NCI-H69 (cell line): ENCODE data around the gene NUP58.
"Not testable (repeated sequence)": the region's sequence is repeated elsewhere in the genome, so short reads cannot be mapped to it uniquely, and the experiment has no call there.

Experiments
- DNase-seq: peaks from one replicate; lab custom pipeline; 2025; lab: John Stamatoyannopoulos, UW

NUP58 gene

DNA sequence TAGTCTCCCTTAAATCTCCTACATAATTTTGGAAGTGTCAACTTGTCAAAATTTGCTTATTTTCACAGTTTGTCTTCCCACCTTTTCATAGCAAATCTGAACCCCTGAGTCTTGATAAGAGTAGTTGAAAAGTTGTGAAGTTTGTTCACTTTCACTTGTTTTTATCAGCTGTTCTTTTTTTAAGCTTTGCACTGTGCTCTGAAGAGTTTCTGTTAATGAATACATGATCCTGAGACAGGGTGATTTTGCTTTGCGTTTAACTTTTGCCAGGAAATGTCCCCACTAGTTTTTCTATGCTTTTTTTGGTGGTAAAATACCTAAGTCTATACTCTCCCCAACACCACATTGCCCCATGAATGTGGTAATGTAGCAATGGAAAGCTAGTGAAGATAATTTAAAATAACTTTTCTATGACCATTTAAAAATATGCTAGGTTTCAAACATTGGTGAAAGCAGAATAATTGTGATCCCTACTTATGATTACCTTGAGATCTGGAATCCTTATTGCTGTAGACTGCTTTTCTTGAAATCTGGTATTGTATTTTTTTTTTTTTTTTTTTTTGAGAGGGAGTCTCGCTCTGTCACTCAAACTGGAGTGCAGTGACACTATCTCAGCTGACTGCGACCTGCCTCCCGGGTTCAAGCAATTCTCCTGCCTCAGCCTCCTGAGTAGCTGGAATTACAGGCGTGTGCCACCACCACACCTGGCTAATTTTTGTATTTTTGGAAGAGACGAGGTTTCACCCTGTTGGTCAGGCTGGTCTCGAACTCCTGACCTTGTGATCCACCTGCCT is 5.4 kb downstream of the NUP58 start:
- no peak for DNase-seq

DNA sequence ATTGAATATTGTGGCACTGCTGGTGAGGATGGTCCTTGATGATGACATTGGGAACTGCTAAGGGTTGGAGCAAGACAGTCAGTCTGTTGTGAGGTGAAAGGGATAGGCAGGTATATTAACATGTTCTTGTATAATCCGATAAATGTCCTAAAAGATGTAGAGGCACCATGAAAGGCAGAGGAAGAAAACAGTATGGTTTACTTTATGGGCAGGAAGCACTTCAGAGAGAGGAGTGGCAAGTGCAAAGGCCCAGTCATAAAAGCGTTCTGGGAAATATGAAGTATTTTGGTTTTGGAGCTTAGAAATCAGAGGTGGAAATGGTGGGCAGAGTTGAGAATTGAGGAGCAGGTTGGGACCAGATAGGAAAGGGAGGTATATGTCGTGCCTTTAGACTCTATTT is 9.5 kb downstream of the NUP58 start:
- DNase-seq, result no peak

DNA sequence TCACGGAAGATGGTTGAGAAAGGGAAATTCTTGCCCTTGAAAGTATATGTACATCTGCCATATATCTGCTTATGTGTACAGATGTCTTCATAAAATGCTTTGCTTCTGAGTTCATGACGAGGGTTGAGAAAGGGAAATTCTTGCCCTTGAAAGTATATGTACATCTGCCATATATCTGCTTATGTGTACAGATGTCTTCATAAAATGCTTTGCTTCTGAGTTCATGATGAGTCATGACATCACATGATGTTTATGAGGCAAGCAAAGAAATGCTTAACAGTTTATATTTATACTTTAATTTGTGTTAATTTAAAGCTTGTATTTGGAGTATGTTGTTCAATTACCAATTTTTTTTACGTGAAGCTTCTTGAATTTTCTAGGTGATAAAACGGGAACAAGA is 17.5 kb downstream of the NUP58 start:
- not testable (repeated sequence) for DNase-seq

DNA sequence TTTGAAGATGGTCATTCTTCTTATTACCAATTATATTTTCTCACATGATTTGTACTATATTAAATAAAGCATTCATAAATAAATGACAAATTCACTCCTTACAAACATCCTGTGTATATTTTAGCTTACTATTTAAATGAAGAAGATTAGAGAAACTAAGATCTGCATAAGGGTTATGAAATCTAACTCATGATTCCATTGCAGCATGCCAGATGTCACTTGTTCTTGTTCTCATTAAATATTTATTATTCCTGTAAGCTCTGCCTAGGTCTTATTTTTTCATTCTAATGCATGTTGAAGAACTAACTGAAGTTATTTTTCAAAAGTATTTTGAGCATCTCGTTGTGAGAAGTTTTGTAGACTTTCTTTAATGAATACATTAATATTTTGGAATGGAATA is 18.3 kb downstream of the NUP58 start:
- DNase-seq, result no peak

DNA sequence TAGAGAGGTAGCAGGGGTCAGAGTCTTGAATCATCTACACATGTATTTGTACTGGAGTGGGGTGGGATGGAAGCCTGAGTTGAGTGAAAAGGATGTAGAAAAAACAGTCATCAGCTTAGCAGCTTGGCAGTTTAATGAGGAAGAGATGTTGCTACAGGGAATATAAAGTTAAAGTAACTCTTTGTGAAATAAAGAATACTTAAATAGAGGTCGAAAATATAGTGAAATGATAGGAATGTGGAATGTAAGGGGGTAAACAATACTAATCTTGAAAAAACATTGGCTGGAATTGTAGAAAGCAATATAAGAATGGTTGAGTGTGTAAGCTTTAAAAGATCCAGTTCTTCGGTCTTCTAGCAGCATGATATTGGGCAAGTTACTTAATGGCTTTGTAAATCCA is 22.7 kb downstream of the NUP58 start:
- no peak for DNase-seq

DNA sequence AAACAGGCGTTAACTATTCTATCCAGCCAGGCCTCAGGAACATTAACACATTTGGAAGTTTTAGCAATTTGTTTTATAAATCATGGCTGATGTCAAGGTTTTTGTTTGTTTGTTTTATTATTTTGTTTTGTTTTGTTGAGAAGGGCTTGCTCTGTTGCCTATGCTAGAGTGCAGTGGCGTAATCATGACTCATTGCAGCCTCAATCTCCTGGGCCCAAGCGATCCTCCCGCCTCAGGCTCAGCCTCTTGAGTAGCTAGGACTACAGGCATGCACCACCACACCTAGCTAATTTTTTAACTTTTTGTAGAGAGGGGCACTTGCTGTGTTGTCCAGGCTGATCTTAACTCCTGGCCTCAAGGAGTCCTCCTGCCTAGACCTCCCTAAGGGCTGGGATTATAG is 28.3 kb downstream of the NUP58 start:
- DNase-seq, result no peak

DNA sequence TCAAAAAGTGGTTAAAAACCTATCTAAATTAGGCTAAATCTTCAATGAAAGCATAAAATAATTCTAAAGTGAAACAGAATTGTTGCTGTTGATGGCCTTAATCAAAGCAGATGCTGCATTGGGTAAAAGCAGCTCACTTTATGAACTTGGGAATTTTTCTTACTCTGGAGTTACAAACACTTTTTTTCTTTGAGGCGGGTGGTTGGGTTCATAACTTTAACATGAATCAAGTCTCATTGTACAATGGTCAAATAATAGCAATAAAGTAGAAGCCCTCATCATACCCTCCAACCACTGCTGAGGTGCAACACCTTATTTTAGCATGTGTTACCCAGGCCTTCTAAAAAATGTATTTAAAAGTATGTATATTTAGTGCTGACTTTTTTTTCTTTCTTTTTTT is 29.1 kb downstream of the NUP58 start:
- DNase-seq, result no peak

DNA sequence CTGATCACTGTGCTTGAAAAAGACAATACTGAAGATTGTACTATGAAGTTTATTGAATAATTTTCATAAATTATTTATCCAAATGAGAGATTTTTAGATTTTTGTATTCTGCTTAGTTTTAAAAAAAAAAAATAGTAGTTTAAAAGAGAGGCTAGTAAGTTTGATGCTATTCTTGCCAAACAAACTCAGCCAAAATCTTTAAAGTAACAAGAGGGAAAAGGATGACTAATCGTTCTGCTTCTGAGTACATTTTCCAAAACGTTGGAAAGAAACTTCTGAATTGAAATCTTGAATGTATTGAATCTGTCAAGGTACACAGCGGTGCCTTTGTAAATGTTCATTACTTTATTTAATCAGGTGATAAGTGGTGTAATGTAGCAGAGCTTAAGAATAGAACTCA is 34.4 kb downstream of the NUP58 start:
- DNase-seq, result no peak

DNA sequence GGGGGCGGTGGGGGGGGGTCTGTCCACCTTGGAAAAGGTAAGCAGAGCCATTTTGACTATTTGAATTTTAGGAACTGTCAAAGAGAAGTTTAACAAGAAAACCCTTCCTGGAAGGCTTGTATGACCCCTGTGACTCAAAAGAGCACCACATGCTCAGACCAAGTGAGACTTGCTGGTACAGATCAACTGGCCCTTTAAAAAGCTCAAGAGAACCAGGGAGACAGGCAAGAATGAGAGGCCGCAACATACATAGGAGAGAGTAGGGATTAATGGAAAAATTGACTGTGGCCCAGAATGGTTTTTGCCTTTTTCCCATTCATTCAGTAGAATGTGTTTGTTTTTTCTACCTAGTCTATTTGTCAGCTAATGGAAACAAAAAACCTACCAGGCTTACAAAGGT is 44.2 kb downstream of the NUP58 start:
- no peak for DNase-seq

DNA sequence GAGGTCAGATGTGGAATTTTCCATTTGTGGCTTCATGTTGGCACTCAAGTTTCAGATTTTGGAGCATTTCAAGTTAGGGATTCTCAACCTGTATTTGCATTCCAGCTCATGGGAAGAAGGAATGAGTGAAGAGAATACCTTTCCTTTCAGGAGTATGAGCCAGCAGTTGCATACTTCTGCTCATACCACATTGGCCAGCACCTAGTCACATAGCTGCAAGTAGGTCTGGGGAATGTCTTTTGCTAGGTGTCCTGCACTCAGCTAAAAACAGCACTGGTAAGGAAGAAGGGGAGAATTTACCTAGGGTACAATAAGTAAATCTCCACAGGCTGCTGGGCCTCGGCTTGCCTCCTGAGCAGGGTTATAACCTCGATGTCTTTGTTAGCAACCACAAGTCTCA is 45.7 kb downstream of the NUP58 start:
- no peak for DNase-seq

DNA sequence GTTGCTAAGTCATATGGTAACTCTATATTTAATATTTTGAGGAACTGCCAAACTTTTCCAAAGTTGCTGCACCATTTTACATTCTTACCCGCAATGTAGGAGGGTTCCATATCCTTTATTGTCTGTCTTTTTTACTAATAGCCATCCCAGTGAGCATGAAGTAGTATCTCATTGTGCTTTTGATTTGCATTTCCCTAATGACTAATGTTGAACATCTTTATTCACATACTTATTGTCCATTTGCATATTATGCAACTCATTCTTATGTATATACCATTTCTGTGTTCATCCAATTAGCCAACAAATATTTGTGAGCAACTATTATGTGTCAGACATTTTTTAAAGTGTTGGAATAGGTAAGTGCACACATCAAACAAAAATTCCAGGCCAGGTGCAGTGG is 50.0 kb downstream of the NUP58 start:
- DNase-seq, result no peak

DNA sequence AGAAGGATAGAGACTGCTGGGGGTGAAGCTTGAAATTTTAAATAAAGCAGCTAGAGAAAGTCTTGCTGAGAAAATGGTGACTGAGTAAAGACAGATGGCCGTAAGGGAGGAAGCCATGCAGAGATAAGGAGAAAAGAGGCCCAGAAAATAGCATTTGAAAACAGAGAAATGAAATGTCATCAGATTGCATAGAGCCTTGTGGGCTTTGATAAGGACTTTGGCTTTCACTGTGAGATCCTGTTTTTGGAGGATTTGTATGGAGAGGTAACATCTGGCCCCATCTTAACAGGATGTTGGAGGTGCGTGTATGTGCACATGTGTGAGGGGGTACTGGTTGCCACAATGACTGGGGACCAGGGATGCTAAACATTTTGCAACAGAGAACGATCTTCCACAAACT is 50.8 kb downstream of the NUP58 start:
- DNase-seq, result no peak

DNA sequence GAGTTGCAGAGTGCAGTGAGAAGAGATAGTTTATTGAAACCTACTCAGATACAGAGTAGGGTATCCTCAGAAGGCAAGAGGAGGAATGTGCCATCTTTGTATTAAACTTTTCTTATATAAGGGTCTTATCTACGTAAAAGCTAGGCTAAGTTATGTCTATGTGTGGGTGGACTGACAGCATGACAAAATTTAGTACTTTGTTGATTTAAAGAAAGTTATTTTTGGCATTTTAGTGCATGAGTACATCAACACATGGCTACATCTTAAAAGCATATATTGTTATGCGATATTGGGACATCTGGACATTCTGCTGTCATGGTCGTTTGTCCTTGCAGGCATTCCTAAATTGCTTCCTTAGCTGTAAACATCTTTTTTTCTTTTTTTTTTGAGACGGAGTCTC is 51.4 kb downstream of the NUP58 start:
- DNase-seq, result no peak

DNA sequence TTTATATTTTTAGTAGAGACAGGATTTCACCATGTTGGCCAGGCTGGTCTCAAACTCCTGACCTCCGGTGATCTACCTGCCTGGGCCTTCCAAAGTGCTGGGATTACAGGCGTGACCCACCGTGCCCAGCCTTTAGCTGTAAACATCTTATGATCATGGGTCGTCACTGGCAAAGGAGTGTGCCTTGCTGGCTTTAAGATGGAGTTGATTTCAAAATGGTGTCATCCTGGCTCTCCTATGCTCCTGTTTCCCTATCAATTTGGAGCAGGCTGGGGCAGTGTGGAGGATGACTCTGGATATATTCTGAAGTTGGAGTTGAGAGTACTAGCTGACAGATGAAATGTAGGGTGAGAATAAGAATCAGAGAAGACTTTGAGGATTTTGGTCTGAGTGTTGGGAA is 51.9 kb downstream of the NUP58 start:
- no peak for DNase-seq

DNA sequence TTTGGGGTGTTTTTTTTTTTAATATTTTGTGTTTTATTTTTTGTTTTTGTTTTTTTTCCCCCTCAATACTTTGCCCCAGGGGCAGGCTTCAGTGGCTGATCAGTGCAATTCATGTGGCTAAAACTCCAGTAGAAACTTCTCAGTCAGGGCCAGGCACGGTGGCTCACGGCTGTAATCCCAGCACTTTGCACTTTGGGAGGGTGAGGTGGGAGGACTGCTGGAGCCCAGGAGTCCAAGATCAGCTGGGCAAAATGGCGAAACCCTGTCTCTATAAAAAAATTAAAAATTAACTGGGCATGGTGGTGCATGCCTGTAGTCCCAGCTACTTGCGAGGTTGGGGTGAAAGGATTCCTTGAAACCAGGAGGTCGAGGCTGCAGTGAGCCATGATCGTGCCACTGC is 53.0 kb downstream of the NUP58 start:
- no peak for DNase-seq

DNA sequence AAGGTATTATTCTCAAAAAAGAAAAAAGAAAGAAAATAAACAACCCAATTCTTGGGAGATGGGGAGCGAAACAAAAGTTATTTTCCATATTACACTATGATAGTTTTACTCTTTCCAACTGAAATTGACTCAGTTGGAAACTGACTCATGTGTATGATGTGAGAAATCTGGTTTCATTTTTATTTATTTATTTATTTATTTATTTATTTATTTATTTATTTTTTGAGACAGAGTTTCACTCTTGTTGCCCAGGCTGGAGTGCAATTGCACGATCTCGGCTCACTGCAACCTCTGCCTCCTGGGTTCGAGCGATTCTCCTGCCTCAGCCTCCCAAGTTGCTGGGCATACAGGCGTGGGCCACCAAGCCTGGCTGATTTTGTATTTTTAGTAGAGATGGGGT is 59.0 kb downstream of the NUP58 start:
- DNase-seq, result not testable (repeated sequence)

DNA sequence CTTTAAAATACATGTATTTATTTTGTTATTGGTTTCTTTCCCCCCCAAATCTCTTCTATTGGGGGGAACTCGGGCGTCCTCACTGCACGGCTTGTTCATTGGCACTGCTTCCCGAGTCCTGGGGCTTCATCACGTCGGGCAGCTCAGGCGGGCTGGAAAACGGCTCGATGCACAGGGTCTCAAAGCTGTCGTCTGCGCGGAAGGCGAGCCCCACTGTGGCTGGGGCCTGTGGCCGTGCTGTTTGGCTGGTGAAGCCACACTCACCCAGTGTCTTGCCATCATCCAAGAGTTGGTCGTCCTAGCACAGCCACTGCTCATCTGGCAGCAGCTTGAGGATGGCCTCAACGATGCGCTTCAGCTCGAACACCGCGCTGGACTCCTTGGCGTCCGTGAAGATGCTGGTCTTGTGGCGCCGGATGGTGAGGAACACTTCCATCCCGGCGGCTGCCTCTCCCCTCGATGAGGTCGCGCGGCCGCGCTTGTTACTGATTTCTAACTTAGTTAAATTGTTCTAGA is 64.4 kb downstream of the NUP58 start:
- DNase-seq, result no peak

DNA sequence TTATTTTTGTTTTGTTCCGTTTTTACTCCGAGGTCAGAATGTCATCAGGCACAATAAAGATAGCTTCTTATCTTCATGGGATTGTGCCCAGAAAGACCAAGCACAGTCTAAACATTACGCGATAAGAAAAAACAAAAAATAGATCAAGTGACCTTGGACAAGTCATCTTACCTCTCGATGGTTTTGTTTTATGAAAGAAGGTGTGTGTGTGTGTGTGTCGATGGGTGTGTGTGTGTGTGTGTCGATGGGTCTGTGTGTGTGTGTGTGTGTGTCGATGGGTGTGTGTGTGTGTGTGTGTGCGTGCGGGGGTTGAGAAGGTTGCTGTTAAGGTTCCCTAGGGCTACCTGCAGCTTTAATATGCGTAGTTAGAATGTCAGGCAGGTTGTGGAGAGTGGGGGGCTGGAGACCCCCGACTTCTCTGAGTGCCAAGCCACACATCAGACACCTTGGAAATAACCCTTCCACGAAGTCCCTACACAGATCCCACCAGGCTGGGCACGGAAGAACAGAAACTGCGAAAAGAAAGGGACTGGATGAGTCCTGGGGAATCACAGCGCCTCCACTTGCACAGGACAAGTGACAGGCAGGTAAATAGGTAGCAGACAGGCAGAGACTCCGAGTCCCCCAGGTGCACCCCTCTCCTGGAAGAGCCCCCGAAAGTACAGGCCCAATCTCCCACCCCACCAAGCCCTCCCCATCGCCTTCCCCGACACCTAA is 69.9 kb downstream of the NUP58 start:
- no peak for DNase-seq

DNA sequence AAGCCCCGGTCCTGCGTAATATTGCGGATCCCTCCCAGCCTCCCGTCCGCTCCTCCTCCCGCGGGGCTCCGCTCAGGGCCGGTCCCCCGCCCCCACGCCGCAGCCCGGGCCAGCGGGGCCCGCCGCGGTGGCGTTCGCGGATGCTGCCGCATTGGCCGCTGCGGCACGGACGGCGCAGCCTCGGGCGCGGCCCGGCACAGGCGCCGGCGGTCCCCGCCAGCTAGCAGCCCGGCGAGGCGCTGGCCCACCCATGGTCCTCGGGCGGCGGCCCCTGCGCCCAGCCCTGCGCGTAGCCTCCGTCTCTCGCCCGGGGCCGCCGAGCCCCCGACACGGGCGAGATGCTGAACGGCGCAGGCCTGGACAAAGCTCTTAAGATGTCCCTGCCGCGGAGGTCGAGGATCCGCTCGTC is 70.5 kb downstream of the NUP58 start, which contains the start of gene ATP8A2:
ATP8A2 (plus strand) TSS at position 100 of the 409 bp plus-strand sequence; CDS start at position 339, 239 bp downstream.
- peak; percentile 28 for DNase-seq

DNA sequence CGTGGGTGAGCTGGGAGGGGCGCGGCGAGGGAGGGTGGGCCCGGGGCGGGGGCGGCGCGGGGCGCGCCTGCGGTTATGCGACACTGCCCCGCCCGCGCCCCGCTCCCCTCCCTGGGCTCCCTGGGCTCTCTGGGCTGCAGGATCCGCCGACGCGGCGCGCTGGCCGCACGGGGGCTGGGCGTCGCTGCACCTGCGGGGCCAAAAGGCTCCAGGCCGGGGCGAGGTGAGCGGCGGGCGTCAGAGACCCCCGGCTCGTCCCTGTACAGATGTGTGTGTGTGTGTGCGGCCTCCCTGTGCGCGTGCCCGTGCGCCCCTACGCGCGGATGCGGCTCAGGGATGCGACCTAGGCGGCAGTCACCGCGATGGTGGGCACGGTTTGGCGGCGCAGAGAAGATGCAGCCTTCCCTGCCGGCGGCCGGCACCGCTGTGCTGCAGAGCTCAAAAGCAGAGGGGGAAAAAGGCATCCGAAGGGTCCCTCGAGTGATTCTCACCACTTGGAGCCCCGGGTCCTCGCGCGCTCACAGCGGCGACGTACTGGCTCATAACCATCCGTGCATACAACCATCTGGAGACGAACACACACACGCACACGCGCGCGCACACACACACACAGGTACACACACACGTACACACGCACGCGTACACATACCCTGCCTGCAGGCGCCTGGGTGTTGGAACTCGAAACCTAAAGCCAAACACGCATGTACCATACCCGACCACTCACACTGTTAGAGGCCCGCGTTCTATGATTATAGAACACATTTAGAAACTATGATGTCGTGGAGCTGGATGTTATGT is 71.1 kb downstream of the NUP58 start:
- peak; percentile 28 for DNase-seq

DNA sequence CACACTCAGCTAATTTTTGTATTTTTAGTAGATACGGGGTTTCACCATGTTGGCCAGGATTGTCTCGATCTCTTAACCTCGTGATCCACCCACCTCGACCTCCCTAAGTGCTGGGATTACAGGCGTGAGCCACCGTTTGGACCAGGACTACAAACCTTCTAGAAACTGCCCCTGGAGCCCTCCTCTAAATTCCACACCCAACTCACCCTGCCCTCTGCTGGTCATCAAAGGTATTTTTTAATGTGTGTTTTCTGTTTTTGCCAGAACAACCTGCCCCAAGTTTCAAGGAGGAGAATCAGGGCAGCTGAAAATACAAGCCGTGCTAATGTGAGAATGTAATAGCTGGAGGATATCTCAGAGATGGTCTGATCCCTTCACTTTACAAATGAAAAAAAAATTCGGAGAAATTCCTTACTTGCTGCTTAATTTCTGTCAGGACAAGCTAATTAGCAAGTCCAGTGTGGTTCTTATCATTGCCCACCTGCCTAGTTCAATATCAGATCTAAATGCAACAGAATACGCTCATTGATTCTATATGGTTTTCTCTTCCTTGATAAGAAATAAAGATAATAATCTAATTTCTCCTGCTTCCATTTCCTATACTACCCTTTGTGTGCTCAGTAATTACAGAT is 74.4 kb downstream of the NUP58 start:
- DNase-seq, result peak; percentile 19
